GM23248 (cell line): Measurements from ENCODE around the gene COL6A1. TPM values are rescaled to one million over a fixed set of nuclear protein-coding genes. Genes with fewer than 3 reads are reported as not detected.

Source experiments
- DNase-seq: peaks from one replicate; pipeline ENCODE4 v3.0.0-alpha.2; 2015
- H2AFZ ChIP-seq: fragments of 200-600 bp; sonication (generic); 2 replicates; pipeline ENCODE4 v1.6.1; 2016; ENCODE audit warnings: antibody characterized with exemption
- H3F3A ChIP-seq: fragments of 200-600 bp; sonication (generic); 2 replicates; pipeline ENCODE4 v1.6.1; 2016; ENCODE audit warnings: mild to moderate bottlenecking, antibody characterized with exemption, mixed run types; ENCODE audit not compliant: insufficient read depth
- H3K27ac ChIP-seq: fragments of 200-600 bp; sonication (generic); 2 replicates; pipeline ENCODE4 v1.5.1; 2016; ENCODE audit warnings: mild to moderate bottlenecking
- H3K27me3 ChIP-seq: fragments of 200-600 bp; sonication (generic); replicated peaks from 2 replicates; pipeline ENCODE4 v1.6.1; 2016; ENCODE audit warnings: mild to moderate bottlenecking; ENCODE audit not compliant: insufficient read depth
- H3K36me3 ChIP-seq: fragments of 200-600 bp; sonication (generic); 2 replicates; pipeline ENCODE4 v1.6.1; 2016; ENCODE audit warnings: low read depth, mild to moderate bottlenecking
- H3K4me1 ChIP-seq: fragments of 200-600 bp; sonication (generic); 2 replicates; pipeline ENCODE4 v1.6.1; 2016; ENCODE audit warnings: mild to moderate bottlenecking; ENCODE audit not compliant: insufficient read depth
- H3K4me2 ChIP-seq: fragments of 200-600 bp; sonication (generic); one replicate; pipeline ENCODE4 v1.6.1; 2016; ENCODE audit warnings: mild to moderate bottlenecking; ENCODE audit not compliant: unreplicated experiment
- H3K4me3 ChIP-seq: fragments of 200-600 bp; sonication (generic); 2 replicates; pipeline ENCODE4 v1.5.1; 2016; ENCODE audit warnings: mild to moderate bottlenecking
- H3K79me2 ChIP-seq: fragments of 200-600 bp; sonication (generic); 2 replicates; pipeline ENCODE4 v1.6.1; 2016; ENCODE audit warnings: mild to moderate bottlenecking; ENCODE audit not compliant: insufficient read depth
- H3K9ac ChIP-seq: fragments of 200-600 bp; sonication (generic); 2 replicates; pipeline ENCODE4 v1.6.1; 2016; ENCODE audit warnings: mild to moderate bottlenecking
- H3K9me2 ChIP-seq: fragments of 200-600 bp; sonication (generic); 2 replicates; pipeline ENCODE4 v1.6.1; 2016; ENCODE audit warnings: mixed run types, mild to moderate bottlenecking, moderate library complexity; ENCODE audit not compliant: insufficient read depth
- H3K9me3 ChIP-seq: fragments of 200-600 bp; sonication (generic); one replicate; pipeline ENCODE4 v1.6.1; 2017; ENCODE audit warnings: low read depth
- H4K20me1 ChIP-seq: fragments of 200-600 bp; sonication (generic); 2 replicates; pipeline ENCODE4 v1.6.0; 2016; ENCODE audit not compliant: insufficient read depth
- EZH2 ChIP-seq: fragments of 200-600 bp; sonication (generic); IDR thresholded peaks from 2 replicates; pipeline ENCODE4 v1.6.1; 2018; ENCODE audit warnings: antibody characterized with exemption, mild to moderate bottlenecking; ENCODE audit not compliant: insufficient read depth, poor library complexity, severe bottlenecking
- EZH2phosphoT487 ChIP-seq: fragments of 200-600 bp; sonication (generic); IDR thresholded peaks from 2 replicates; pipeline ENCODE4 v1.6.1; 2018; ENCODE audit warnings: antibody characterized with exemption, moderate library complexity, mild to moderate bottlenecking, low read depth; ENCODE audit not compliant: insufficient read depth
- WGBS, 2 experiments: methylation state at CpG; one replicate each; pipeline ENCODE4 v1.1.6; 2015 to 2017; ENCODE audit warnings: low lambda C conversion rate in 2 of 2, low coverage in 1 of 2; ENCODE audit errors: missing lambda C conversion rate in 2 of 2; 5-methylcytosine and 5-hydroxymethylcytosine counted together
- in situ Hi-C: fragments of 300-500 bp; cut with MboI; formaldehyde crosslinking; loops from 2 replicates; pipeline ENCODE4 v1.15.0; 2020
- polyA plus RNA-seq: library from polyadenylated mRNA; unstranded; fragments of >200 nt; fragmentation: Nextera tagmentation; extraction: Ambion mirVana; gene quantifications from 2 replicates; pipeline ENCODE4 v1.2.1, GENCODE V29; 2016
- total RNA-seq: library from RNA; depleted of rRNA; stranded (reverse); fragments of >200 nt; shearing (Covaris generic); gene quantifications from 2 replicates; pipeline ENCODE4 v1.2.3, GENCODE V29; 2014

COL6A1 gene
- total and polyA plus RNA-seq, 2 experiments from 2014 or later: 685 to 1,783 TPM

DNA sequence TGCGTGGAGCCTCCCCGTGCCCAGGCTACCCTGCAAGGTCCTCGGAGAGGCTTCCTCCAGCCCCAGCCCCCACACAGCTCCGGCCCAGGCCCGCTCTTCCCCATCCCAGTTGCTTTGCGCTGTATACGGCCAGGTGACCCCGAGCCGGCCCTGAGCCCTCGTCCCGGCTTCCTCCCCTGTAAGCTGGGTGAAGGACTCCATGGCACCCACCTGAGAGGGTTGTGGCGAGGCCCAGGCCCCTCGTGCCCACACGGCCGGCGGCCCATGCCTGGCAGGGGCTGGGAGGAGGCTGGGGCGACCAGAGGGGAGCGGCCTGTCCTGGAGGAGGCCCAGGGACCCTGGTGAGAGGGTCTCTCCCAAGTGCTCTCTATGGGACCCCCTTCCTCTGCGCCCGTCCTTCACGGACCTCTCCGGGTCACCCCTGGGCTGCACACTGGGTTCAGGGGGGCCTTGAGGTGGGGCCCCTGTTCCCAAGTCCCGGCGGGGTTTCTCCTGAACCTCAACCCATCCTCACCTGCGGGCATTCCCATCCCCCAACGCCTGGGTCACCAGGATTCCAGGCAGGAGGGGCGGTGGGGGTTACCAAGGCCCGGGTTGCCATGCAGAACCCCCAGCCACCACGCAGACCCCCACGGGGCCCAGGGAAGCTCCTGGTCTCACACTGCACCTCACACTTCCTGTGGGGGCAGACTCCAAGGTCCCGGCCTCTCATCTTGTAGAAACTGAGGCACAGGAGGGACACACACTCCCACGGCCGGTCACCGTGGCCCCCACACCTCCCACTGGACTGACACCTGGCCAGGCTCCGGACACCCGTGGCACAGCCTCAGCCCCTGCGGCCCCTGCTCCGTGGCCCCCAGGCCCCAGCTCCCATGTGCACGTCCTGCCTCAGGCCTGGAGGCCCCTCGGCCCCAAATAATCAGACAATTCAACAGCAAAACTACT, 25.2 kb downstream of the COL6A1 start:
- H3K4me3 ChIP-seq: no peak overlapping the region
- in situ Hi-C loops: no loop called here
- H4K20me1 ChIP-seq: no peaks in the 10 kb centered on the region
- no peaks in the 10 kb centered on the region for H3K9me2 ChIP-seq
- no peaks in the 10 kb centered on the region for H3K27me3 ChIP-seq
- 96 to 97% methylated on average over 31 to 40 of the region's 40 CpGs for WGBS, 2 experiments
- H3F3A ChIP-seq: peaks cover 14% of the 10 kb centered on the region
- H3K27ac ChIP-seq: no peak overlapping the region
- H3K9me3 ChIP-seq: no peaks in the 10 kb centered on the region
- H3K9ac ChIP-seq: no peak overlapping the region
- no peak overlapping the region for H2AFZ ChIP-seq
- H3K36me3 ChIP-seq: peaks cover 2% of the 10 kb centered on the region; the same call in 1 of the 2 replicates
- H3K4me1 ChIP-seq: no peaks in the 10 kb centered on the region
- H3K79me2 ChIP-seq: no peaks in the 10 kb centered on the region
- TF ChIP-seq EZH2phosphoT487 (no peak), EZH2 (no peak)
- DNase-seq: no peak
- no peak overlapping the region for H3K4me2 ChIP-seq

DNA sequence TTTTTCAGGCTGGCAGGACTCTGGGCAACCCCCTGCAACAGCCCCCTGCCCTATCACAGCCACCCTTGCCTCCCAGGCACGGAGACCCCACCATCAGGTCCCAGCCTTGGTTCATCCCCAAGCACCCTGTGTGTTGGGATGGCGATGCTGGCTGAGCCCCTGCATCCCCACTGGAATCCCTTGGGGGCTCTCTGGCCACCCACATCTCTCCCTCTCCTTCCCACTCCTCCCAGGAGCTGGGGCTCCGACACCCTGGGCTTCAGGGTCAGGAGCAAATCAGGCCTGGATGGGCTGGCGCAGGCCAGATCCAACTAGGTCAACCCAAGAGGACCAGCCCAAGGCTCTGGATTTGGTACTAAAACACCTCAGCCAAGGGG, 25.9 kb downstream of the COL6A1 start:
- no peaks in the 10 kb centered on the region for H4K20me1 ChIP-seq
- no peak overlapping the region for H2AFZ ChIP-seq
- no peak overlapping the region for H3K27ac ChIP-seq
- in situ Hi-C loops: no loop called here
- TF ChIP-seq EZH2phosphoT487 (no peak), EZH2 (no peak)
- H3K9me2 ChIP-seq: no peaks in the 10 kb centered on the region
- peaks cover 20% of the 10 kb centered on the region for H3F3A ChIP-seq
- no peaks in the 10 kb centered on the region for H3K9me3 ChIP-seq
- DNase-seq: no peak
- no peak overlapping the region for H3K4me3 ChIP-seq
- no peaks in the 10 kb centered on the region for H3K27me3 ChIP-seq
- no peaks in the 10 kb centered on the region; the same call in 1 of the 2 replicates for H3K36me3 ChIP-seq
- H3K9ac ChIP-seq: no peak overlapping the region
- no peaks in the 10 kb centered on the region; the same call in 1 of the 2 replicates for H3K4me1 ChIP-seq
- no peaks in the 10 kb centered on the region for H3K79me2 ChIP-seq
- 80 to 96% methylated on average over 4 of the region's 4 CpGs for WGBS, 2 experiments
- no peak overlapping the region for H3K4me2 ChIP-seq

DNA sequence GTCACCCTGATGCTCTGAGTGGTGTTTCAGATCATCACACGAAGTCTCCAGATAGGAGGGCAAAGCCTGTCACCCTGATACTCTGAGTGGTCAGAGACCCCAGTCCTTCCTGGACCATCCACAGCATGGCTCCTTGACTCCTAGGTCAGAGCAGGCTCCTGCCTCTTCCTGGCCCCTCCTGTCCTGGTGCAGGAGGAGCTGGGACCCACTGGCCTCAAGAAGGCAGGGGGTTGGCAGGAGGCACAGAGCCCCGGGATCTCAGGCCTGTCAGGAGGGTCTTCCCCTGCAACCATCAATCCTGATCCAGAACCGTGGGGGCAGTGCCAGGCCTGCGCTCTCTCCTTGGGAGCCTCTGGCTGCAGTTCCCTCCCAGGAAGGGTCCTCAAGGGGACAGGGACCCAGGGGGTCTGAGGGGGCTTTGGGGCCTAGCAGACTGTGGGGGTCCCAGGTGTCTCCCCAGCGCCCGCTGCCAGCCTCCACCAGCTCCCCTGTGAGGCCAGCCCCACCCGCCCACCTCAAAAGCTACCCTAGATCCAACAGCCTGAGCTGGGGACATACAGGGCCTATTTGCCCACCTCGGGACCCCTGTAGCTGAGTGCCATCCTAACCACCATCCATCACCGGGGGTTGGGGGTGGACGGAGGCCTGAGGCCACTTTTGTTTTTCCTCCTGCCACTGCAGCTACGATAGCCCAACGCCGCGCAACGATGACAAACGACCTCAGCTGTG, 27.5 kb downstream of the COL6A1 start:
- Histone ChIP-seq H3F3A (peaks cover 29% of the 10 kb centered on the region), H4K20me1 (no peaks in the 10 kb centered on the region), H2AFZ (no peak overlapping the region), H3K9ac (no peak overlapping the region), H3K9me2 (no peaks in the 10 kb centered on the region), H3K27me3 (no peaks in the 10 kb centered on the region), H3K27ac (no peak overlapping the region), H3K36me3 (no peaks in the 10 kb centered on the region), H3K79me2 (no peaks in the 10 kb centered on the region), H3K9me3 (no peaks in the 10 kb centered on the region), H3K4me3 (no peak overlapping the region), H3K4me2 (no peak overlapping the region), H3K4me1 (no peaks in the 10 kb centered on the region; the same call in 1 of the 2 replicates)
- DNase-seq: no peak
- TF ChIP-seq EZH2 (no peak), EZH2phosphoT487 (no peak)
- in situ Hi-C loops: no loop called here
- WGBS, 2 experiments: 90 to 93% methylated on average over 12 to 16 of the region's 16 CpGs

DNA sequence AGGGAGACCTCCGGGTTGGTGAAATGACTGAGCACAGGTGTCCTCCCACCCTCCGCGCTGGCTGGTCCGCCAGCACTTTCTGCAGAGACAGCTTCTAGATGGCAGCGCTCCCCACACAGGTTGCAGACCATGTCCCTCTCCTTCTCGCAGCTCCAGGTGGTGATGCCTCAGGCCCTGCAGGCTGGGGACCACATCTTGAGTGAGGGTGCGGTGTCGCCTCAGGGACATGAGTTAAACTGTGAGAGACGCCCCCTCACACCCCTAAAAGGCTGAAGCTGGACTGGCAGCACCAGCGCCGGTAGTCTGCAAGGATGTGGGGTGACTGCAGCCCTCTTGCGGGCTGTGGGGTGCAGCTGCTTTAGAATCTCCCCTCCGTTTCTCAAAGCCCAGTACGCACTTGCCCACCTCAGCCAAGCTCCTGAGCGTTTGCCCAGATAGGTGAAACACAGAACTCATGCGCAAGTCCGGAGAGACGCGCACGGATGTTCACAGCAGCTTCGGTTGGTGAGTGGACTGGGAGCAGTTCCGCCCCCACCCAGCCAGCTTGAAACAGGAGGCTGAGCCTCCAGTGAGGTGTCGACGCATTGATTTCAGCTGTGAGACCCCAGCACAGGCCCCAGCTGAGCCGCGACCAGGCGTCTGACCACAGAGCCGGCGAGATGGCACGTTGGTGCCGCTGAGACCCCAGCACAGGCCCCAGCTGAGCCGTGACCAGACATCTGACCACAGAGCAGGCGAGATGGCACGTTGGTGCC, 28.6 kb downstream of the COL6A1 start:
- H3K4me3 ChIP-seq: no peak overlapping the region
- no peak overlapping the region for H2AFZ ChIP-seq
- H3K27ac ChIP-seq: no peak overlapping the region
- in situ Hi-C loops: no loop called here
- H3K4me1 ChIP-seq: no peaks in the 10 kb centered on the region; the same call in 1 of the 2 replicates
- no peak overlapping the region for H3K9ac ChIP-seq
- H3K79me2 ChIP-seq: no peaks in the 10 kb centered on the region
- DNase-seq: no peak
- H3K27me3 ChIP-seq: no peaks in the 10 kb centered on the region
- no peaks in the 10 kb centered on the region for H3K36me3 ChIP-seq
- no peak overlapping the region for H3K4me2 ChIP-seq
- no peak for TF ChIP-seq EZH2phosphoT487
- no peak for TF ChIP-seq EZH2
- H3K9me3 ChIP-seq: no peaks in the 10 kb centered on the region
- H3F3A ChIP-seq: peaks cover 21% of the 10 kb centered on the region
- no peaks in the 10 kb centered on the region for H4K20me1 ChIP-seq
- H3K9me2 ChIP-seq: no peaks in the 10 kb centered on the region
- WGBS, 2 experiments: 95 to 98% methylated on average over 31 of the region's 34 CpGs
